Measurements from ENCODE around the gene APOO. TPM values are rescaled to one million over a fixed set of nuclear protein-coding genes. Genes with fewer than 3 reads are reported as not detected.

Gene APOO
- 29.5 to 37.0 TPM (median 34.0 TPM) in 5 replicates for total RNA-seq (2022; extraction: Qiagen RNA extraction; ENCODE audit: low read depth)

DNA sequence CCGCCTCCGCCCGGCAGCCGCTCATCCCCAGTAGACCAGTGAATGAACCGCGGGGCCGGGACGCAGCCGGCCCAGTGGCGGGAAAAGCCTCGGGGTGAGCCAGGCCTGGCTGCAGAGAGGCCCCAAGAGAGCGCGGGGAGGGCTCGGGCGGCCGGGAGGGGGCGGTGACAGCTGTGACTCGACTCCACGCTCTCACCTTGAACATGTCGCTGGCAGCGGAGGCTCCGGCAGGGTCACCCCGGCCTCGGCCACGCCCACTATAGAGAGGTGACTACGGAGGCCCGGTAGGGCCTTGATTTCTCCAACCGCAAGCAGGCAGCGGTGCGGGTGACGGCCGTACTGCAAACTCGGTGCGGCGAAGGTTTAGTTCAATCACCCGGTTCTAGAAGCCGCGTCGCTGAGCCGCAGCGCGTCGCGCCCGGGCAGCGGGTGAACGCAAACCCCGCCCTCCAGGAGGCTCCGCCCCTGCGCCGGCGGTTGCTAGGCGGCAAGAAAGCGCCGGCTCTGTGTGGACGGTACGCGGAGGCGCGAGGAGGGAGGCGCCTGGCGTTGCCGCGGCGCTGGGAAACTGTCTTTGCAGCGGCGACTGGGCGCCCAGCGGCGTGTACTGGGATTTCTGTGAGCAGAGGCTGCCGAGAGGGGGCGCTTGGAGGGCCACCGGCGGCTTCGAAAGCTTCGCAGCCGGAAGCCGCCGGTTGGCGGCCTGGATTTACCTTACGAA is at the start of gene APOO, which contains the start of gene CXorf58:
Gene APOO (minus strand): TSS at position 441 of the 721 bp plus-strand sequence. CDS start 236 bp downstream, at position 205.
Gene CXorf58 (plus strand): TSS at position 509 of the 721 bp plus-strand sequence. CDS start 2,297 bp downstream, outside the sequence.

Other genes starting within 250 kb of the APOO start
- gene PRDX4, start 240.4 kb downstream of the APOO start, total RNA-seq (2022; extraction: Qiagen RNA extraction; ENCODE audit: low read depth), result 256 to 287 TPM (median 278 TPM) in 5 replicates
- 93.2 to 104 TPM (median 97.6 TPM) in 5 replicates for gene ACOT9, start 164.7 kb downstream of the APOO start, total RNA-seq (2022; extraction: Qiagen RNA extraction; ENCODE audit: low read depth)
- gene SAT1, start 124.8 kb downstream of the APOO start, total RNA-seq (2022; extraction: Qiagen RNA extraction; ENCODE audit: low read depth), result 275 to 490 TPM (median 427 TPM) in 5 replicates
- gene CXorf58, start 68 bp upstream of the APOO start, total RNA-seq (2022; extraction: Qiagen RNA extraction; ENCODE audit: low read depth), result 0.09 to 0.21 TPM (median 0.13 TPM) in 3 of 5 replicates, not detected in the others
- gene KLHL15, start 119.2 kb upstream of the APOO start, total RNA-seq (2022; extraction: Qiagen RNA extraction; ENCODE audit: low read depth), result 2.2 to 4.8 TPM (median 4.5 TPM) in 5 replicates
- gene EIF2S3, start 147.0 kb upstream of the APOO start, total RNA-seq (2022; extraction: Qiagen RNA extraction; ENCODE audit: low read depth), result 105 to 214 TPM (median 140 TPM) in 5 replicates
- 7.0 to 12.8 TPM (median 8.9 TPM) in 5 replicates for gene ZFX, start 241.8 kb upstream of the APOO start, total RNA-seq (2022; extraction: Qiagen RNA extraction; ENCODE audit: low read depth)